Loucy (cell line): ENCODE measurements around the gene PID1.

Experiments
- H2AFZ ChIP-seq: fragments of 200-600 bp; sonication (generic); 2 replicates; pipeline ENCODE4 v1.6.0; 2016; ENCODE audit warnings: antibody characterized with exemption, mild to moderate bottlenecking, low read length, moderate library complexity
- H3F3A ChIP-seq: fragments of 200-600 bp; 2 replicates; pipeline ENCODE4 v1.6.0; 2016; ENCODE audit warnings: antibody characterized with exemption, low read depth, mild to moderate bottlenecking
- H3K27me3 ChIP-seq: fragments of 200-600 bp; sonication (generic); 2 replicates; pipeline ENCODE4 v1.6.1; 2014; ENCODE audit warnings: low read length, mild to moderate bottlenecking; ENCODE audit not compliant: insufficient read depth, poor library complexity, severe bottlenecking
- H3K36me3 ChIP-seq: fragments of 200-600 bp; sonication (generic); 2 replicates; pipeline ENCODE4 v1.6.1; 2016; ENCODE audit warnings: low read length; ENCODE audit not compliant: insufficient read depth
- H3K4me1 ChIP-seq: fragments of 200-600 bp; sonication (generic); 2 replicates; pipeline ENCODE4 v1.5.1; 2014; ENCODE audit warnings: low read length, mild to moderate bottlenecking; ENCODE audit not compliant: insufficient read depth, poor library complexity, severe bottlenecking
- H3K4me2 ChIP-seq: fragments of 200-600 bp; sonication (generic); 2 replicates; pipeline ENCODE4 v1.6.0; 2014; ENCODE audit warnings: antibody characterized with exemption, low read length, low read depth, mild to moderate bottlenecking; ENCODE audit not compliant: poor library complexity, severe bottlenecking
- H3K4me3 ChIP-seq: fragments of 200-600 bp; sonication (generic); 2 replicates; pipeline ENCODE4 v1.5.1; 2014; ENCODE audit warnings: low read length, mild to moderate bottlenecking, mixed read lengths; ENCODE audit not compliant: poor library complexity, severe bottlenecking
- H3K79me2 ChIP-seq: fragments of 200-600 bp; sonication (generic); 2 replicates; pipeline ENCODE4 v1.6.1; 2014; ENCODE audit warnings: low read length; ENCODE audit not compliant: insufficient read depth
- H3K9ac ChIP-seq: fragments of 200-600 bp; sonication (generic); 2 replicates; pipeline ENCODE4 v1.6.0; 2014; ENCODE audit warnings: mild to moderate bottlenecking, low read depth, low read length, moderate library complexity; ENCODE audit not compliant: poor library complexity, severe bottlenecking
- H3K9me2 ChIP-seq: fragments of 200-600 bp; sonication (generic); replicated peaks from 2 replicates; pipeline ENCODE4 v1.6.1; 2016; ENCODE audit warnings: low read depth, low read length, mixed read lengths
- H3K9me3 ChIP-seq: fragments of 200-600 bp; sonication (generic); 2 replicates; pipeline ENCODE4 v1.6.1; 2014; ENCODE audit warnings: mild to moderate bottlenecking, antibody characterized with exemption, low read length, low read depth; ENCODE audit not compliant: insufficient read depth
- H4K20me1 ChIP-seq: fragments of 200-600 bp; sonication (generic); 2 replicates; pipeline ENCODE4 v1.6.0; 2014; ENCODE audit warnings: antibody characterized with exemption, low read length, mild to moderate bottlenecking; ENCODE audit not compliant: insufficient read depth, poor library complexity, severe bottlenecking
- EZH2phosphoT487 ChIP-seq: fragments of 200-600 bp; IDR thresholded peaks from 2 replicates; pipeline ENCODE4 v1.6.1; 2018; ENCODE audit warnings: antibody characterized with exemption, mild to moderate bottlenecking, moderate library complexity, borderline replicate concordance
- TF ChIP-seq, protein P1 (sequence below): fragments of 200-600 bp; sonication (generic); conservative IDR thresholded peaks from 2 replicates; pipeline ENCODE4 v1.5.1; 2014; ENCODE audit warnings: mild to moderate bottlenecking, antibody characterized with exemption, low read length

The PID1 gene

DNA sequence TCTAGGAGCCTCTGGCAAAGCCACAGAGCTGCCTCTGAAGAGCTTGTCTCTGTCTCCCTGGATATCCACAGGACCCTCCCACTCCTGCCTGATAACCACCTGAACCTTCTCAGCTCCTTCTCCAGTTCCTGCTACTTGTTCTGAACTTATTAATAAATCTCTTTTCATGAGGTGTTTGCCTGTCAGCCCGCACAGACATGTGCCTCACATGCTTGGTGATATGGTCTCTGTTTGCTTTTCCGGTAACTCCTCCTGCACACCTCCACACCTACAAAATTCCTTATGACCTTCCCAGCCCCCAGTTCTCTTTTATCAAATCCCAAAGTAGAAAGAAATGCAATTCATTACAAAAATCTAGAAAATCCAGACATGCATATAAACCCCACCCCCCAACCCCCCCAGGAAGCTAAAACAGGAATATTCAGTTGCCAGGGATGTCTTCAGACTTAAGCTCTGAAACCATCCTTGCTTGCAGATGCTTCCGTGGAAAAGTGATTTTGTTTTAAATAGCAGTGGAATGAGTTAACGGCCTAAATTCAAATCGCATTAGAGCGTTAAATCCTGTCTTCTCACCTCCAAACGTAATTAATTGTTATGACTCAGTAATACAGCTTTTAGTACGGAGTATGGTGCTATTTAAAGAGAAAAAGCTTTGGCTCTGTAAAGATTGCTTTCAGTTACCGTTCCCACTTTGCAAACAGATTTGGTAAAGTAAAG lies 2.1 kb upstream of the PID1 start:
- TF ChIP-seq EZH2phosphoT487: no peak
- TF ChIP-seq, protein P1, sequence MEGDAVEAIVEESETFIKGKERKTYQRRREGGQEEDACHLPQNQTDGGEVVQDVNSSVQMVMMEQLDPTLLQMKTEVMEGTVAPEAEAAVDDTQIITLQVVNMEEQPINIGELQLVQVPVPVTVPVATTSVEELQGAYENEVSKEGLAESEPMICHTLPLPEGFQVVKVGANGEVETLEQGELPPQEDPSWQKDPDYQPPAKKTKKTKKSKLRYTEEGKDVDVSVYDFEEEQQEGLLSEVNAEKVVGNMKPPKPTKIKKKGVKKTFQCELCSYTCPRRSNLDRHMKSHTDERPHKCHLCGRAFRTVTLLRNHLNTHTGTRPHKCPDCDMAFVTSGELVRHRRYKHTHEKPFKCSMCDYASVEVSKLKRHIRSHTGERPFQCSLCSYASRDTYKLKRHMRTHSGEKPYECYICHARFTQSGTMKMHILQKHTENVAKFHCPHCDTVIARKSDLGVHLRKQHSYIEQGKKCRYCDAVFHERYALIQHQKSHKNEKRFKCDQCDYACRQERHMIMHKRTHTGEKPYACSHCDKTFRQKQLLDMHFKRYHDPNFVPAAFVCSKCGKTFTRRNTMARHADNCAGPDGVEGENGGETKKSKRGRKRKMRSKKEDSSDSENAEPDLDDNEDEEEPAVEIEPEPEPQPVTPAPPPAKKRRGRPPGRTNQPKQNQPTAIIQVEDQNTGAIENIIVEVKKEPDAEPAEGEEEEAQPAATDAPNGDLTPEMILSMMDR: no peak
- Histone ChIP-seq H3K4me2 (no peak overlapping the region), H2AFZ (no peak overlapping the region)

DNA sequence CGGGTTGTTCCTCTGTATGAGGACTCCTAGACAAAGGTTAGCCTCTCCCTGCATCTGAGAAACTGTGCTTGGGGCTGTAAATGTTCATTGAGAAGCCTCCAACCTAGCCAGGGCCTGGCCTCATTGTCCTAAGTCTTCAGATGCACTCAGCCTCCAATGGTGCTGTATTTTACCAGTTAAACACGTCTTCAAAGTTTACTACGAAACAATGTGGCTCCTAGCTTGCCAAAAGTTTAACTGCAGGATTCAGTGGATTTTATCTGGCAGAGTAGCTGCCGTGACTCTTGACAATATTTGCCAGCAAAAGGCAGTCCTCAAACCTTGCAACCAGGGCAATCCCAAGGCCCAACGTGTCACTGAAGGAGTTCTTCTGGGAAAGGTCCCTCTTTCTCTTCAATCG lies 1.1 kb downstream of the PID1 start:
- H3F3A ChIP-seq: no peaks in the 10 kb centered on the region
- no peak overlapping the region for H3K4me2 ChIP-seq
- H4K20me1 ChIP-seq: no peaks in the 10 kb centered on the region
- H3K27me3 ChIP-seq: no peaks in the 10 kb centered on the region
- H3K9me2 ChIP-seq: no peaks in the 10 kb centered on the region
- no peak overlapping the region for H3K4me3 ChIP-seq
- no peaks in the 10 kb centered on the region for H3K4me1 ChIP-seq
- no peaks in the 10 kb centered on the region for H3K9me3 ChIP-seq
- no peak overlapping the region for H3K9ac ChIP-seq
- TF ChIP-seq, protein P1: no peak
- TF ChIP-seq EZH2phosphoT487: no peak
- H3K36me3 ChIP-seq: no peaks in the 10 kb centered on the region
- no peaks in the 10 kb centered on the region for H3K79me2 ChIP-seq
- H2AFZ ChIP-seq: no peak overlapping the region

More for the DNA sequence above, 2.1 kb upstream of the PID1 start:
- Histone ChIP-seq H3K27me3 (no peaks in the 10 kb centered on the region), H3K4me1 (no peaks in the 10 kb centered on the region), H3K9me2 (no peaks in the 10 kb centered on the region), H3K79me2 (no peaks in the 10 kb centered on the region), H3K9ac (no peak overlapping the region), H4K20me1 (no peaks in the 10 kb centered on the region), H3K4me3 (no peak overlapping the region), H3K36me3 (no peaks in the 10 kb centered on the region), H3K9me3 (no peaks in the 10 kb centered on the region), H3F3A (no peaks in the 10 kb centered on the region)

- Histone ChIP-seq H3K4me2 (no peak overlapping the region), H3K79me2 (no peaks in the 10 kb centered on the region), H3K9ac (no peak overlapping the region), H3K27me3 (no peaks in the 10 kb centered on the region), H3K9me2 (no peaks in the 10 kb centered on the region), H3K4me1 (no peaks in the 10 kb centered on the region), H3K4me3 (no peak overlapping the region), H4K20me1 (no peaks in the 10 kb centered on the region), H2AFZ (no peak overlapping the region), H3F3A (no peaks in the 10 kb centered on the region), H3K9me3 (no peaks in the 10 kb centered on the region), H3K36me3 (no peaks in the 10 kb centered on the region)
- TF ChIP-seq EZH2phosphoT487: no peak
- TF ChIP-seq, protein P1: no peak; the same call in none of the 2 replicates
Observed at GRCh38 chr2:229269146-229269545, 1.9 kb downstream of the PID1 start.
